ENCODE results near the gene CNMD.

The CNMD gene

DNA sequence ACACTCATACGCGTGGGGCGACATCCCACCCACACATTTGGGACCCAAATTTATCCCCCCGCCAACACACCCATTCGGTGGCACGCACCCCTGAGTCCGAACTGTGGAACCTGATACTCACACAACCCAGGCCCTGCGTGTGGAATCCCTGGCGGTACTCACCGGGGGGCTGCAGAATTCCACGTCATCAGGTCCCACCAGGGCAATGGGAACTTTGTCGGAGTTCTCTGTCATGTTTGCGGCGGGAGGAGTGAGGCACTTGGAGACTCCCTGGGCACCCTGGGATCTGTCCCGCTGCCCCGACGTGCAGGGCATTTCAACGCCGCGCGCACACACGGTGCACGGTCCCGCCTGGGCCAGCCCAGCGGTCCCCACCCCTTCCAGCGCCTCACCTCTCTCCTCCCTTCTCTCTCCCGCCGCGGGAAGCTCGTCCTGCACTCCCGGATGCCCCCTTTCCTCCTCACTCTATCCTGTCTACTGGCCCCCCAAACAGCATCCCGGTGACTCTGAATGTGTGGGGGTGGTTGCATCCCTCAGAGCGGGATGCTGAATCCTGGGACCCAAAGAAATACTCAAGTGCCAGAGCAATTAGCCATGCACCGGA is at the start of gene CNMD:
Gene CNMD, minus strand, starts transcription at position 353 of the 604 bp plus-strand sequence. Its CDS starts 119 bp downstream, at position 234.
- in situ Hi-C loops (cut with MboI; ENCODE audit: low sequenced_read_pairs, unreplicated experiment) = no loop called here
- TF ChIP-seq, protein P1, sequence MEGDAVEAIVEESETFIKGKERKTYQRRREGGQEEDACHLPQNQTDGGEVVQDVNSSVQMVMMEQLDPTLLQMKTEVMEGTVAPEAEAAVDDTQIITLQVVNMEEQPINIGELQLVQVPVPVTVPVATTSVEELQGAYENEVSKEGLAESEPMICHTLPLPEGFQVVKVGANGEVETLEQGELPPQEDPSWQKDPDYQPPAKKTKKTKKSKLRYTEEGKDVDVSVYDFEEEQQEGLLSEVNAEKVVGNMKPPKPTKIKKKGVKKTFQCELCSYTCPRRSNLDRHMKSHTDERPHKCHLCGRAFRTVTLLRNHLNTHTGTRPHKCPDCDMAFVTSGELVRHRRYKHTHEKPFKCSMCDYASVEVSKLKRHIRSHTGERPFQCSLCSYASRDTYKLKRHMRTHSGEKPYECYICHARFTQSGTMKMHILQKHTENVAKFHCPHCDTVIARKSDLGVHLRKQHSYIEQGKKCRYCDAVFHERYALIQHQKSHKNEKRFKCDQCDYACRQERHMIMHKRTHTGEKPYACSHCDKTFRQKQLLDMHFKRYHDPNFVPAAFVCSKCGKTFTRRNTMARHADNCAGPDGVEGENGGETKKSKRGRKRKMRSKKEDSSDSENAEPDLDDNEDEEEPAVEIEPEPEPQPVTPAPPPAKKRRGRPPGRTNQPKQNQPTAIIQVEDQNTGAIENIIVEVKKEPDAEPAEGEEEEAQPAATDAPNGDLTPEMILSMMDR (IDR thresholded peaks at IDR 0.05; ENCODE audit: borderline replicate concordance, control extremely low read depth, extremely low read depth, insufficient read depth, missing control alignments) = no peak

GRCh38 chr13:52788011-52788410 is 48.4 kb upstream of the CNMD start:
- DNase-seq (ENCODE audit: low spot score) = no peak
- TF ChIP-seq, protein P1 (IDR thresholded peaks at IDR 0.05; ENCODE audit: borderline replicate concordance, control extremely low read depth, extremely low read depth, insufficient read depth, missing control alignments) = no peak
- in situ Hi-C loops (cut with MboI; ENCODE audit: low sequenced_read_pairs, unreplicated experiment) = no loop called here

More for the DNA sequence above, at the start of gene CNMD:
- DNase-seq (ENCODE audit: low spot score) = no peak

- in situ Hi-C loops (cut with MboI; ENCODE audit: low sequenced_read_pairs, unreplicated experiment) = no loop called here
- TF ChIP-seq, protein P1 (IDR thresholded peaks at IDR 0.05; ENCODE audit: borderline replicate concordance, control extremely low read depth, extremely low read depth, insufficient read depth, missing control alignments) = no peak
- DNase-seq (ENCODE audit: low spot score) = no peak
Measured at GRCh38 chr13:52787235-52787634, 47.6 kb upstream of the CNMD start.

GRCh38 chr13:52786766-52787165 is 47.1 kb upstream of the CNMD start:
- TF ChIP-seq, protein P1 (IDR thresholded peaks at IDR 0.05; ENCODE audit: borderline replicate concordance, control extremely low read depth, extremely low read depth, insufficient read depth, missing control alignments) = no peak
- in situ Hi-C loops (cut with MboI; ENCODE audit: low sequenced_read_pairs, unreplicated experiment) = no loop called here
- no peak for DNase-seq (ENCODE audit: low spot score)

DNA sequence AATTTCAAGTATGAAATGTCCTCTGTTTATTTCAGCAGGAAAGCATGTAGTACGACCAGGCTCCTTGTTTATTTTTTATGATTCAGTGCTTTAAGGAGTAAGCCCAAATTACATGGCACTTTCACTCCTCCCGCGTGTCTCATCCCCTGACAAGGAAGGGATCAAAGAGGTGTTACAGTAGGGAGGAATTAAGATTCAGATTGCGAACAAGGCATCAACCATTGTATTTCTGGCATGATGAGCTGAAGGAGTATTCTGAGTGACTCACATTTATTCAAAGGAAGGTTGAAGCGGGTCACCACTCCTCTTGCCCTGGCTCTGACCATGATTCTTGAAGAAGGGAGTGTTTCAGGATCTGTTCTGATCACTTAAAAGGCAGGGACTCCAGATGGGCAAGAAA is 46.1 kb upstream of the CNMD start:
- no peak for DNase-seq (ENCODE audit: low spot score)
- in situ Hi-C loops (cut with MboI; ENCODE audit: low sequenced_read_pairs, unreplicated experiment) = no loop called here
- TF ChIP-seq, protein P1 (IDR thresholded peaks at IDR 0.05; ENCODE audit: borderline replicate concordance, control extremely low read depth, extremely low read depth, insufficient read depth, missing control alignments) = no peak

GRCh38 chr13:52784591-52785340 is 45.1 kb upstream of the CNMD start:
- TF ChIP-seq, protein P1 (IDR thresholded peaks at IDR 0.05; ENCODE audit: borderline replicate concordance, control extremely low read depth, extremely low read depth, insufficient read depth, missing control alignments) = no peak
- in situ Hi-C loops (cut with MboI; ENCODE audit: low sequenced_read_pairs, unreplicated experiment) = no loop called here
- no peak for DNase-seq (ENCODE audit: low spot score)
